HG03575 (cell line): ENCODE data around the gene SSBP4.

Experiments used
- ATAC-seq: cut with Tn5 transposase; IDR thresholded peaks from one replicate; pipeline ENCODE4 v1.9.1; 2021; ENCODE audit not compliant: unreplicated experiment, insufficient number of reproducible peaks, low FRiP score; ENCODE audit errors: extremely low read depth

Gene SSBP4

DNA sequence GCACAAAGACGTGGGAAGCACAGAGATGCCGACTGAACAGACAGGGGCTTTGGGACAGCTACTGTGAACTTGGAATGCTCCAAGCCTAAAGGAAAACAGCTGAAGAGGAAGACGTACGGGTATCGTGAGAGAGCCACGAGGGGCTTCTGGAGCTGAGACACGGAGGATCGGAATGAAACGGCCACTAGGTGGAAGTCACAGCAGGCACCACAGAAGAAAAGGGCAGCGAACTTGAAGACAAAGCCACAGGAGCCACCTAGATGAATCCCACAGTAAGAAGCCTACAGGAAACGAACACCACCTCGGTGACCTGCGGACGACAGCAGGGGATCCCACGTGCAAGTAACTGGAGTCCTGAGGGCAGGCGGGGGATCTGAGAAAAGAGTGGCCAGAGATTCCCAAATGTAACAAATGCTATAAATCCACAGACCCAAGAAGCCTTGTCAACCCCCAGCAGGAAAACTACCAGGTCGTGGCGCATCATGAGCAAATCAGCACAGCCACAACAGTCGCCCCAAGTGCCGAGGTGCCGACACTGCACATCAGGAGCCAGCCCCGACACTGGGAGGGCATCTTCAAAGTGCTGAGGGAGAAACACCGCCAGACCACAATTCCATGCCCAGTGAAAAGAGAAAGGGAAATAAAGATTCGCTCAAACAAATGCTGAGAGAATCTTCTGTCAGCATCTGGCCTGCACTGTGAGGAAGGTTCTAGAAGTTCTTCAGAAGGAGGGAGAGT, 58.0 kb downstream of the SSBP4 start:
- ATAC-seq: no peak

DNA sequence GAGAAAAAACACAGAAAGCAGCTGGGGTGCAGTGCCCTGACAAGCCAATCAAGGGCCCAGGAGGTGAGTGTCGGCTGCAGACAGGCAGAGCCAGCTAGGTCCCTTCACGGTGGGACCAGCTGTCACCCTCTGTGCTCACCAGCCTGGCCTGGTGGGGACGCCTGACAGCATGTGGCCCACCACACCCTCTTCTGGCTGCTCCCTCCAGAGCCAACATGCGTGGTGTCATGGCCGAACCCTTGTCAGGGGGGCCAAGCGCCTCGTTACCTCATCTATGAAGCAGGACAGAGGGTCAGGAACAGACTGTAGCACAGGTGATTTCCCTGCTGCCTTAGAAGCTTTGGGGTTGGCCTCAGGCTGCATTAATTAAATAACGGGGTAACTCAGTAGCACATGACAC, 58.8 kb downstream of the SSBP4 start:
- no peak for ATAC-seq

DNA sequence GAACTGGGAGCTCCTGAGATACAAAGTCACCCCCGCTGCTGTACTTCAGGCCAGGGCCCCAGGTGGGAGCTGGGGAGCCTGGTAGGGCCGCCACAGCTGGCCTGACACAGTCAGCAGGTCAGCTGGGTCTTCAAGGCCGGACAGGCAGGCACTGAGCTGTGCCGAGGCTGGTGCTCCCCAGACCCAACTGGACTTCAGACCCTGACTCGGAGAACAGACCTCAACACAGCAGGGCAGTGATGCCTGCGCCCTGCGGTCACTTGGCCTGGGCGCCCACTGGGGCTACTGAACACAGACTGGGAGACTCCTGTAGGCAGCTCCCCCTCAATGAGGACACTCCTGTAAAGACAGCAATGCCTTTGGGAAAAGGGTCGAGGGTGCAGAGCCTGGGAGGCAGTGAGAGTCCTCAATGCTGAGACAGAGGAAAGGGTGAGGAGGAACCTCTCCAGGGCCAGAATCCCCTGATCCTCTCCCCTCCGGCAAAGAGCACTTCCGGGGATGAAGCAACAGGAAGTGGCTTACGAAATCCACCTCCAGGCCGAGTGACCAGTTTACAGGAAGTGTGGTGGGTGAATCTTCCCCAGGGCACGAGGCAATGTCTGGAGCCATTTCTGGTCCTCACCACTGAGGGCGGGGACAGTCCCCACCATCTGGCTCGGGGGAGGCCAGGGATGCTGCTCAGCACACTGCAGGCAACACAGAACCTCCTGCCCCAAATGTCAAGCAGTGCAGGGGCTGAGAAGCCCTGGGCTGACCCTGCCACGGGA, 59.5 kb downstream of the SSBP4 start:
- ATAC-seq: no peak

DNA sequence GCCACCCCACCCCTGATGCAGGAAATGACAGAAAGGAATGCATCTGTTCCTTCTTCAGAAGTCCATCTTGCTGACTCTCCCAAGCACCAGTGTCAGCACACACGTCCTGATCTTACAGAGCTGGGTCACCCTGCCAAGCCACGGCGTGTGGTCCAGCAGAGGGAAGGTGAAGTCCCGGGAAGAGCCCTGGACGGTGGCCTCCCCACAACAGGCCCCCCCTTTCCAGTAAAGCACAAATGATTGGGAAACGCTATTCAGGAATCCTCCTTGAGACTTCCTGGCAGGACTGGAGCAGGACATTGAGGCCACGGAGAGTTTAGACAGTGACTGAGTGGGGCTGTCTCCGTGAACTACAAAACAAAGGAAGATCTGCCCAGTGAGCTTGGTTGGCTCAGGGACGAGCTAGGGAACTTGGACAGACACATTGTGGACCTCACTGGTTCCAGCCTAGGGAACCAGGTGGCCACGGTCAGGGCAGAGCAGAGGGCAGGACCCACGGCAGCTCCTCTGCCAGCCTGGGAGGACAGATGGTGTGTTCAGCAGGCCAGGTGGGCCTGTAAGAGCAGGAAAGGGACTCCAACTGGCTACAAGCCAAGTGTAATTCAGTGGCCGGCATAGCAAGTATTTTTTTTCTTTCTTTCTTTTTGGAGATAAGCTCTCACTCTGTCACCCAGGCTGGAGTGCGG, 61.0 kb downstream of the SSBP4 start:
- no peak for ATAC-seq

DNA sequence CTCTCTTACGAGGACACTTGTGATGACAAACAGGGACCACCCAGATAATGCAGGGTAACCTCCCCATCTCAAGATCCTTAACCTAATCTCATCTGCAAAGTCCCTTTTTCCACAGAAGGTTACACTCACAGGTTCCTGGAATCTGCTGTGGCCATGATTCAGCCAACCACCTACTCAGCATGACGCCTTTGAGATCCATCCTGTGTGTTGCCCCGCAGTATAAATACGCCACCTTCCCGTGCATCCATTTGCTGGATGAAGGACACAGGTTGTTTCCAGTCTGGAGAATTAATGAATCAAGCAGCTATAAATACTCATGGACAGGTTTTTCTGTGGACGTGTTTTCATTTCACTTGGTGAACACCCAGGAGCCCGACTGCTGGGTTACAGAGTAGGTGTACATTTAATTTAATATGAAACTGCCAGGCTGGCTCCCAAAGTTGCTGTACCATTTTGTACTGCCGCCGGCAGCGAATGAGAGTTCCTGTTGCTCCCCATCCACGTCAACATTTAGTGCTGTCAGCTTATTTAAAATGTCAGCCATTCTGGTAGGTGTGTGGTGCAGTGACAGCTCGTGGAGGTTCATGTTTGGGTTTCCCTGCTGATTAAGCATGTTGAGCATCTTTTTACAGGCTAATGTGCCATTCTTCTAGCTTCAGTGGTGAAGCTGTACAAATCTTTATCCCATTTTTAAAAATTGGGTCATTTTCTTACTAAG, 62.5 kb downstream of the SSBP4 start:
- ATAC-seq: no peak

DNA sequence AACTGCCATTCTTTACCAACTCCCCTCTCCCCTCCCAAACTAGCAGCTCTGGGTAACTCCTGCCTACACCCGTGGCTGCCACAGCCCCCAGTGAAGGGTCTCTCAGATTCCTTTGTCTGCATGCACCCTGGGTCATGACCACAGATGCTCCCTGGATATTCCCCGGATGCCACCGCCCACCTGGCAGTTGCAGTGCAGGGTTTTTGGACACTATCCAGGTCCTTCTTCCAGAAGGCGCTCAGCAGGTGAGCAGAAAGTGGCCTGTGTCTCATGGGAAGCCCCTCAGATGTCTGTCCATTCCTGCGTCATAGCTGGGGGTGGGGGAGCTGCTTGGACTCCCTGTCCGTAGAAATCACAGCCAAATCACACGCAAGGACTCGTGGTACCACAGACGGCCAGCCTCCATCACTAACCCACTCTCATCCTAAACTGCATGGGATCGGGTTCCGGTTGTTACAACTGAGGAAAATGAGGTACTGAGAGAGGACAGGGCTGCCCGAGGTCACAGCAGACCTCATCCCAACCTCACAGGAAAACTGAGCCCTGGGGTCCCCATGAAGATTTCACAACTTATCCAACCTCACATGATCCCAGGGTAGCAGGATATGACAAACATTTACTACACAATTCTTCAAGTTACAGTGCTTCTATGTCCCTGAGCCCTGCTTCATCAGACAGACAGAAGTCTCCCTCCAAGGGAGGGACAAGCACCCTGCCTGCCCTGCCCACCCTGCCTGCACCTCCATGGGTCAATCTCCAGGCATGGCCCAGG, 64.1 kb downstream of the SSBP4 start:
- no peak for ATAC-seq
